ENCODE measurements around the gene CA14.
A peak's percentile ranks its signal among the peaks of the same experiment; 100 is the strongest.

Gene CA14

GRCh38 chr1:150281758-150282557, 24.4 kb downstream of the CA14 start, which contains the start of gene CIART:
Gene CIART (plus strand): TSS chr1:150282554. CDS start chr1:150283268, 714 bp downstream.
- Histone ChIP-seq H3K27ac (ENCODE audit: low read depth, low read length) (peak within 1 kb of the TSS; percentile 63), H3K27me3 (ENCODE audit: control insufficient read depth, insufficient read depth, low read length) (peaks cover 12% of the 10 kb centered on the region; the same call in 1 of the 2 replicates), H3K9ac (ENCODE audit: low read depth, low read length) (peak within 1 kb of the TSS; percentile 84), H3K4me3 (ENCODE audit: low read depth, low read length) (peak within 1 kb of the TSS; percentile 73), H3K4me1 (ENCODE audit: control insufficient read depth, insufficient read depth, low read length) (peaks cover 12% of the 10 kb centered on the region; the same call in 1 of the 2 replicates), H3K36me3 (ENCODE audit: control insufficient read depth, insufficient read depth, low read length) (peaks cover 19% of the 10 kb centered on the region), H3K9me3 (ENCODE audit: control insufficient read depth, insufficient read depth, low read length) (no peaks in the 10 kb centered on the region)

- Histone ChIP-seq H3K27me3 (ENCODE audit: control insufficient read depth, insufficient read depth, low read length) (peaks cover 12% of the 10 kb centered on the region; the same call in 1 of the 2 replicates), H3K9me3 (ENCODE audit: control insufficient read depth, insufficient read depth, low read length) (no peaks in the 10 kb centered on the region), H3K9ac (ENCODE audit: low read depth, low read length) (peak overlapping the region; percentile 68), H3K27ac (ENCODE audit: low read depth, low read length) (no peak overlapping the region), H3K36me3 (ENCODE audit: control insufficient read depth, insufficient read depth, low read length) (peaks cover 22% of the 10 kb centered on the region), H3K4me1 (ENCODE audit: control insufficient read depth, insufficient read depth, low read length) (peaks cover 12% of the 10 kb centered on the region; the same call in 1 of the 2 replicates), H3K4me3 (ENCODE audit: low read depth, low read length) (peak overlapping the region; percentile 73)
Observed at GRCh38 chr1:150282558-150282958, 25.0 kb downstream of the CA14 start.

GRCh38 chr1:150283260-150283659, 25.7 kb downstream of the CA14 start:
- peak overlapping the region; percentile 73 for H3K4me3 ChIP-seq (ENCODE audit: low read depth, low read length)
- H3K4me1 ChIP-seq (ENCODE audit: control insufficient read depth, insufficient read depth, low read length) = peaks cover 12% of the 10 kb centered on the region; the same call in 1 of the 2 replicates
- peaks cover 24% of the 10 kb centered on the region for H3K36me3 ChIP-seq (ENCODE audit: control insufficient read depth, insufficient read depth, low read length)
- peaks cover 12% of the 10 kb centered on the region; the same call in 1 of the 2 replicates for H3K27me3 ChIP-seq (ENCODE audit: control insufficient read depth, insufficient read depth, low read length)
- no peaks in the 10 kb centered on the region for H3K9me3 ChIP-seq (ENCODE audit: control insufficient read depth, insufficient read depth, low read length)
- H3K27ac ChIP-seq (ENCODE audit: low read depth, low read length) = no peak overlapping the region
- peak overlapping the region; percentile 68; the same call in 1 of the 2 replicates for H3K9ac ChIP-seq (ENCODE audit: low read depth, low read length)

- peaks cover 20% of the 10 kb centered on the region for H3K36me3 ChIP-seq (ENCODE audit: control insufficient read depth, insufficient read depth, low read length)
Observed at GRCh38 chr1:150288382-150288781, 30.8 kb downstream of the CA14 start.

GRCh38 chr1:150288822-150289221, 31.2 kb downstream of the CA14 start:
- no peak overlapping the region for H3K9ac ChIP-seq (ENCODE audit: low read depth, low read length)
- H3K9me3 ChIP-seq (ENCODE audit: control insufficient read depth, insufficient read depth, low read length) = no peaks in the 10 kb centered on the region
- no peaks in the 10 kb centered on the region for H3K27me3 ChIP-seq (ENCODE audit: control insufficient read depth, insufficient read depth, low read length)
- no peak overlapping the region for H3K4me3 ChIP-seq (ENCODE audit: low read depth, low read length)
- 0 out of 2 replicates have a peak, but pooled peaks cover 5% of the 10 kb centered on the region for H3K4me1 ChIP-seq (ENCODE audit: control insufficient read depth, insufficient read depth, low read length)
- H3K27ac ChIP-seq (ENCODE audit: low read depth, low read length) = no peak overlapping the region
- peaks cover 20% of the 10 kb centered on the region for H3K36me3 ChIP-seq (ENCODE audit: control insufficient read depth, insufficient read depth, low read length)

More at GRCh38 chr1:150288382-150288781, 30.8 kb downstream of the CA14 start:
- Histone ChIP-seq H3K27me3 (ENCODE audit: control insufficient read depth, insufficient read depth, low read length) (peaks cover 3% of the 10 kb centered on the region; the same call in 1 of the 2 replicates), H3K9me3 (ENCODE audit: control insufficient read depth, insufficient read depth, low read length) (no peaks in the 10 kb centered on the region), H3K27ac (ENCODE audit: low read depth, low read length) (no peak overlapping the region), H3K4me1 (ENCODE audit: control insufficient read depth, insufficient read depth, low read length) (peaks cover 7% of the 10 kb centered on the region; the same call in 1 of the 2 replicates), H3K4me3 (ENCODE audit: low read depth, low read length) (no peak overlapping the region), H3K9ac (ENCODE audit: low read depth, low read length) (no peak overlapping the region)

GRCh38 chr1:150293433-150294253, 36.1 kb downstream of the CA14 start, which contains the start of gene MRPS21:
Gene MRPS21 (plus strand): TSS chr1:150293861. CDS start chr1:150294367, 506 bp downstream.
- Histone ChIP-seq H3K4me1 (ENCODE audit: control insufficient read depth, insufficient read depth, low read length) (0 out of 2 replicates have a peak, but pooled peaks cover 5% of the 10 kb centered on the region), H3K4me3 (ENCODE audit: low read depth, low read length) (peak within 1 kb of the TSS; percentile 96), H3K27ac (ENCODE audit: low read depth, low read length) (peak within 1 kb of the TSS; percentile 79), H3K27me3 (ENCODE audit: control insufficient read depth, insufficient read depth, low read length) (no peaks in the 10 kb centered on the region), H3K9ac (ENCODE audit: low read depth, low read length) (peak within 1 kb of the TSS; percentile 93), H3K9me3 (ENCODE audit: control insufficient read depth, insufficient read depth, low read length) (no peaks in the 10 kb centered on the region), H3K36me3 (ENCODE audit: control insufficient read depth, insufficient read depth, low read length) (peaks cover 33% of the 10 kb centered on the region)

GRCh38 chr1:150295476-150295875, 37.9 kb downstream of the CA14 start:
- H3K4me3 ChIP-seq (ENCODE audit: low read depth, low read length) = no peak overlapping the region

DNA sequence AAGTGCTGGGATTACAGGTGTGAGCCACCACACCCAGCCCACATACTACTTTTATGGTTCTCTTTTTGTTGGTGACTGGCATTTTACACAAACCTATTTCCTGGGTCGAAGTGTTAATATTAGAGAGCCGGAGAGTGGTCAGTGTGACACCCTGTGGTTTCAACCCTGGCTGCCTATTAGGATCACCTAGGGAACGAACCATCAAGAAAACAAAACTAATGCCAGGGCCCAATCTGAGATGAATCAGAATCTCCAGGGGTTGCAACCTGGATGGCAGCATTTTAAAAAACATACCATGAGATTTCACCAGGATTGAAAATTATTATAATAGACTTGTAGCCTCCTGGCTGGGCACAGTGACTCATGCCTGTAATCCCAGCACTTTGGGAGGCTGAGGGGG, 42.1 kb downstream of the CA14 start:
- Histone ChIP-seq H3K4me3 (ENCODE audit: low read depth, low read length) (no peak overlapping the region), H3K27me3 (ENCODE audit: control insufficient read depth, insufficient read depth, low read length) (no peaks in the 10 kb centered on the region), H3K36me3 (ENCODE audit: control insufficient read depth, insufficient read depth, low read length) (peaks cover 80% of the 10 kb centered on the region), H3K9ac (ENCODE audit: low read depth, low read length) (no peak overlapping the region), H3K27ac (ENCODE audit: low read depth, low read length) (no peak overlapping the region), H3K9me3 (ENCODE audit: control insufficient read depth, insufficient read depth, low read length) (no peaks in the 10 kb centered on the region), H3K4me1 (ENCODE audit: control insufficient read depth, insufficient read depth, low read length) (peaks cover 20% of the 10 kb centered on the region)

More at GRCh38 chr1:150295476-150295875, 37.9 kb downstream of the CA14 start:
- Histone ChIP-seq H3K27me3 (ENCODE audit: control insufficient read depth, insufficient read depth, low read length) (no peaks in the 10 kb centered on the region), H3K27ac (ENCODE audit: low read depth, low read length) (peak overlapping the region; percentile 26), H3K9ac (ENCODE audit: low read depth, low read length) (no peak overlapping the region), H3K9me3 (ENCODE audit: control insufficient read depth, insufficient read depth, low read length) (no peaks in the 10 kb centered on the region), H3K4me1 (ENCODE audit: control insufficient read depth, insufficient read depth, low read length) (0 out of 2 replicates have a peak, but pooled peaks cover 5% of the 10 kb centered on the region), H3K36me3 (ENCODE audit: control insufficient read depth, insufficient read depth, low read length) (peaks cover 50% of the 10 kb centered on the region)

GRCh38 chr1:150302338-150302737, 44.8 kb downstream of the CA14 start:
- Histone ChIP-seq H3K4me3 (ENCODE audit: low read depth, low read length) (0 out of 2 replicates have a peak overlapping the region, but pooled peaks have one; percentile 19), H3K9ac (ENCODE audit: low read depth, low read length) (0 out of 2 replicates have a peak overlapping the region, but pooled peaks have one; percentile 2), H3K9me3 (ENCODE audit: control insufficient read depth, insufficient read depth, low read length) (no peaks in the 10 kb centered on the region), H3K27me3 (ENCODE audit: control insufficient read depth, insufficient read depth, low read length) (no peaks in the 10 kb centered on the region), H3K4me1 (ENCODE audit: control insufficient read depth, insufficient read depth, low read length) (peaks cover 20% of the 10 kb centered on the region), H3K27ac (ENCODE audit: low read depth, low read length) (peak overlapping the region; percentile 93), H3K36me3 (ENCODE audit: control insufficient read depth, insufficient read depth, low read length) (peaks cover 76% of the 10 kb centered on the region)

GRCh38 chr1:150302902-150303301, 45.3 kb downstream of the CA14 start:
- Histone ChIP-seq H3K36me3 (ENCODE audit: control insufficient read depth, insufficient read depth, low read length) (peaks cover 76% of the 10 kb centered on the region), H3K27me3 (ENCODE audit: control insufficient read depth, insufficient read depth, low read length) (no peaks in the 10 kb centered on the region), H3K9me3 (ENCODE audit: control insufficient read depth, insufficient read depth, low read length) (no peaks in the 10 kb centered on the region), H3K9ac (ENCODE audit: low read depth, low read length) (no peak overlapping the region), H3K4me1 (ENCODE audit: control insufficient read depth, insufficient read depth, low read length) (peaks cover 20% of the 10 kb centered on the region), H3K27ac (ENCODE audit: low read depth, low read length) (peak overlapping the region; percentile 93), H3K4me3 (ENCODE audit: low read depth, low read length) (peak overlapping the region; percentile 18; the same call in 1 of the 2 replicates)
